GM12878 (cell line): Measurements from ENCODE around the gene PLEKHG4B. TPM values are rescaled to one million over a fixed set of nuclear protein-coding genes. Genes with fewer than 3 reads are reported as not detected.

ENCODE experiments used
- CBFB ChIP-seq: IDR thresholded peaks from 2 replicates; pipeline ENCODE4 v1.6.1; 2016; ENCODE audit warnings: antibody characterized with exemption, low read depth
- CBX5 ChIP-seq: sonication (generic); IDR thresholded peaks from 2 replicates; pipeline ENCODE4 v1.6.1; 2016; ENCODE audit warnings: low read depth, moderate library complexity, mild to moderate bottlenecking, inconsistent platforms
- FOXM1 ChIP-seq: IDR thresholded peaks from 2 replicates; pipeline ENCODE4 v1.6.1; 2012; ENCODE audit warnings: low read depth, mild to moderate bottlenecking, inconsistent platforms, low read length, moderate library complexity
- HDGF ChIP-seq: fragments of 450-650 bp; IDR thresholded peaks from 2 replicates; pipeline ENCODE4 v1.6.1; 2016; ENCODE audit warnings: antibody characterized with exemption
- JUND ChIP-seq: IDR thresholded peaks from 2 replicates; pipeline ENCODE4 v1.6.1; 2012; ENCODE audit warnings: low read depth, mild to moderate bottlenecking, low read length, improper control_type of control experiment, moderate library complexity
- MEF2A ChIP-seq: IDR thresholded peaks from 2 replicates; pipeline ENCODE4 v1.6.1; 2011; ENCODE audit warnings: low read depth, mild to moderate bottlenecking, low read length, moderate library complexity; ENCODE audit not compliant: insufficient read depth
- MEF2B ChIP-seq: fragments of 450-650 bp; IDR thresholded peaks from 2 replicates; pipeline ENCODE4 v1.6.1; 2018; ENCODE audit warnings: mild to moderate bottlenecking, moderate library complexity; ENCODE audit not compliant: partially characterized antibody, poor library complexity, severe bottlenecking
- NRF1 ChIP-seq: conservative IDR thresholded peaks from 2 replicates; pipeline ENCODE4 v1.6.1; 2011; ENCODE audit warnings: mild to moderate bottlenecking, low read depth, low read length, improper control_type of control experiment
- POLR2AphosphoS5 ChIP-seq: IDR thresholded peaks from 2 replicates; pipeline ENCODE4 v1.6.1; 2011; ENCODE audit warnings: mild to moderate bottlenecking, low read length, inconsistent platforms
- RAD21 ChIP-seq: IDR thresholded peaks from 2 replicates; pipeline ENCODE4 v1.6.1; 2011; ENCODE audit warnings: mild to moderate bottlenecking, low read depth, low read length, moderate library complexity; ENCODE audit not compliant: insufficient read depth
- RBBP5 ChIP-seq: fragments of 200-600 bp; sonication (generic); conservative IDR thresholded peaks from 2 replicates; pipeline ENCODE4 v1.6.1; 2016
- RCOR1 ChIP-seq: conservative IDR thresholded peaks from 2 replicates; pipeline ENCODE4 v1.6.1; 2012; ENCODE audit warnings: low read depth, low read length, improper control_type of control experiment
- SRF ChIP-seq, 2 experiments: IDR thresholded peaks; 2 replicates each; pipeline ENCODE4 v1.6.1; 2011; ENCODE audit warnings: low read depth in 2 of 2, low read length in 2 of 2, mild to moderate bottlenecking in 1 of 2, moderate library complexity in 1 of 2
- SUZ12 ChIP-seq: fragments of 200-600 bp; sonication (generic); IDR thresholded peaks from one replicate; pipeline ENCODE4 v1.6.1; 2018; ENCODE audit warnings: antibody characterized with exemption, mild to moderate bottlenecking; ENCODE audit not compliant: unreplicated experiment
- TCF12 ChIP-seq: IDR thresholded peaks from 2 replicates; pipeline ENCODE4 v1.6.1; 2011; ENCODE audit warnings: low read depth, mild to moderate bottlenecking, low read length
- ZBED1 ChIP-seq: IDR thresholded peaks from 2 replicates; pipeline ENCODE4 v1.6.1; 2016; ENCODE audit warnings: borderline replicate concordance
- ZNF207 ChIP-seq: fragments of 450-650 bp; IDR thresholded peaks from 2 replicates; pipeline ENCODE4 v1.6.1; 2014; ENCODE audit warnings: antibody characterized with exemption, mild to moderate bottlenecking, borderline replicate concordance
- polyA plus RNA-seq, 11 experiments: library from polyadenylated mRNA; depleted of rRNA in 4 of 11; unstranded in 6 of 11; stranded (reverse) in 5 of 11; fragments of >200 nt; fragmentation: Nextera tagmentation in 4 of 11; fragmentation: Illumina TruSeq in 1 of 11; extraction: Ambion mirVana in 4 of 11; extraction: Trizol in 1 of 11; gene quantifications; 1 replicate in 1 of 11; 2 replicates in 10 of 11; pipeline versions ENCODE4 v1.2.1 to v1.2.3, GENCODE V29; 2011 to 2016; ENCODE audit warnings: inconsistent platforms in 2 of 11, missing spikeins in 2 of 11, low read depth in 1 of 11
- total RNA-seq, 4 experiments: library from RNA; depleted of rRNA in 3 of 4; stranded (reverse); fragments of >200 nt in 3 of 4; fragmentation: Illumina TruSeq in 1 of 4; extraction: Trizol in 1 of 4; gene quantifications; 2 replicates each; pipeline versions ENCODE4 v1.2.1 to v1.2.3, GENCODE V29; 2013 to 2021
- TF ChIP-seq, protein P1 (sequence below): fragments of 450-650 bp; conservative IDR thresholded peaks from 2 replicates; pipeline ENCODE4 v1.6.1; 2017; ENCODE audit warnings: mild to moderate bottlenecking, moderate library complexity
- TF ChIP-seq, protein P2 (sequence below): fragments of 450-650 bp; IDR thresholded peaks from 2 replicates; pipeline ENCODE4 v1.6.1; 2016; ENCODE audit warnings: mild to moderate bottlenecking
- TF ChIP-seq, protein P3 (sequence below): IDR thresholded peaks from 2 replicates; pipeline ENCODE4 v1.6.1; 2011; ENCODE audit warnings: mild to moderate bottlenecking, low read depth, low read length, moderate library complexity; ENCODE audit not compliant: insufficient replicate concordance
- TF ChIP-seq, protein P4 (sequence below): IDR thresholded peaks from 2 replicates; pipeline ENCODE4 v1.6.1; 2012; ENCODE audit warnings: low read depth, low read length, improper control_type of control experiment
- TF ChIP-seq, protein P5 (sequence below): fragments of 150-350 bp; IDR thresholded peaks from 2 replicates; pipeline ENCODE4 v1.6.1; 2016; ENCODE audit warnings: low read depth, low read length

Gene PLEKHG4B
- total and polyA plus RNA-seq, 10 of the 15 experiments (the other 5 are each of a cell fraction or from before 2014, with no cell fraction given) = under 0.01 to 0.05 (median 0.01) TPM; not detected in 6

DNA sequence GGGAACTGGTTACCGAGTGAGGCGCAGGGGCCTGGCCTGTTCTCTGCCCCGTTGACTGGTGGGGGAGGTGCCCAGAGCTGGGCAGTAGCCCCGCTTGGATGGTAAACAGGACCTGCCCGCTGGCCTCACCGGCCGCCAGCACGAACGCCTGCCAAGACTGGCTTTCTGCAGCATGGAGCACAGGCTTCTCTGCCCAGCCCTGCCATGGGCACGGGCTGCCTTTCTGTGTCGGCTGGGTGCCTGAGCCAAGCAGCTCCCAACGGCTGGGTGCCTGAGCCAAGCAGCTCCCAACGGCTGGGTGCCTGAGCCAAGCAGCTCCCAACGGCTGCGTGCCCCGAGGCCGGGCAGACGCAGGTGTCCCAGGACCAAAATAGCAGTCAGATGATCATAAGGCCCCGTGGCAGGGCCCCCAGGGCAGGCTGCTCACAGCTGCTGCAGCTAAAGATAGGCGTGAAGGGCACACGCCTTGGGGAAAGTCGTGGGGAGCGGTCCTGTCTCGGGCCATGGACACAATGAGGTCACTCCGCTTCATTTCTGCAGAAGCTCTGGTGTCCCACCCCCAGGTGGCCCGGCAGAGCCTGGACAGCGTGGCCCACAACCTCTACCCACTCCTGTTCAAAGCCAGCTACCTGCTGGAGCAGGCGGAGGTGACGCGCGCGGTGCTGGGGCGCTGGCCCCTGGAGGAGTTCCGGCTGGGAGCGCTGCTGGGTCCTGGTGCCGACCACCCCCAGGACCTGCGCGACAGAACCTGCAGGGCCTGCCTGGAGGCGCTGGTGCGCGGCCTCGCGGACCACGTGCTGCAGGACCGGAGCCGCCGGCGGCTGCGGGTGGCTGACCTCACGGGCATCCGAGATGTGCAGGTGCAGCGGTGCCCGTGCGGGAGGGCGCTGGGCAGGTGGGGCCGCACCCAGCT, 99.3 kb downstream of the PLEKHG4B start, which contains the start of gene LRRC14B (continued):
- TF ChIP-seq NRF1 (no peak), MEF2B (peak; percentile 15), MEF2A (peak; percentile 58; the same call in 1 of the 2 replicates), ZBED1 (no peak), ZNF207 (no peak), TCF12 (peak; percentile 91), RAD21 (no peak), RBBP5 (no peak), POLR2AphosphoS5 (no peak), SUZ12 (no peak), HDGF (no peak), JUND (no peak), RCOR1 (no peak), FOXM1 (no peak), CBFB (no peak), SRF (IDR thresholded peaks at IDR 0.05; ENCODE audit: low read depth in 2 of 2, low read length in 2 of 2) (no peak), CBX5 (no peak)
- TF ChIP-seq, protein P1, sequence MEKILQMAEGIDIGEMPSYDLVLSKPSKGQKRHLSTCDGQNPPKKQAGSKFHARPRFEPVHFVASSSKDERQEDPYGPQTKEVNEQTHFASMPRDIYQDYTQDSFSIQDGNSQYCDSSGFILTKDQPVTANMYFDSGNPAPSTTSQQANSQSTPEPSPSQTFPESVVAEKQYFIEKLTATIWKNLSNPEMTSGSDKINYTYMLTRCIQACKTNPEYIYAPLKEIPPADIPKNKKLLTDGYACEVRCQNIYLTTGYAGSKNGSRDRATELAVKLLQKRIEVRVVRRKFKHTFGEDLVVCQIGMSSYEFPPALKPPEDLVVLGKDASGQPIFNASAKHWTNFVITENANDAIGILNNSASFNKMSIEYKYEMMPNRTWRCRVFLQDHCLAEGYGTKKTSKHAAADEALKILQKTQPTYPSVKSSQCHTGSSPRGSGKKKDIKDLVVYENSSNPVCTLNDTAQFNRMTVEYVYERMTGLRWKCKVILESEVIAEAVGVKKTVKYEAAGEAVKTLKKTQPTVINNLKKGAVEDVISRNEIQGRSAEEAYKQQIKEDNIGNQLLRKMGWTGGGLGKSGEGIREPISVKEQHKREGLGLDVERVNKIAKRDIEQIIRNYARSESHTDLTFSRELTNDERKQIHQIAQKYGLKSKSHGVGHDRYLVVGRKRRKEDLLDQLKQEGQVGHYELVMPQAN = no peak
- TF ChIP-seq, protein P2, sequence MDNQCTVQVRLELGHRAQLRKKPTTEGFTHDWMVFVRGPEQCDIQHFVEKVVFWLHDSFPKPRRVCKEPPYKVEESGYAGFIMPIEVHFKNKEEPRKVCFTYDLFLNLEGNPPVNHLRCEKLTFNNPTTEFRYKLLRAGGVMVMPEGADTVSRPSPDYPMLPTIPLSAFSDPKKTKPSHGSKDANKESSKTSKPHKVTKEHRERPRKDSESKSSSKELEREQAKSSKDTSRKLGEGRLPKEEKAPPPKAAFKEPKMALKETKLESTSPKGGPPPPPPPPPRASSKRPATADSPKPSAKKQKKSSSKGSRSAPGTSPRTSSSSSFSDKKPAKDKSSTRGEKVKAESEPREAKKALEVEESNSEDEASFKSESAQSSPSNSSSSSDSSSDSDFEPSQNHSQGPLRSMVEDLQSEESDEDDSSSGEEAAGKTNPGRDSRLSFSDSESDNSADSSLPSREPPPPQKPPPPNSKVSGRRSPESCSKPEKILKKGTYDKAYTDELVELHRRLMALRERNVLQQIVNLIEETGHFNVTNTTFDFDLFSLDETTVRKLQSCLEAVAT = no peak
- TF ChIP-seq, protein P3, sequence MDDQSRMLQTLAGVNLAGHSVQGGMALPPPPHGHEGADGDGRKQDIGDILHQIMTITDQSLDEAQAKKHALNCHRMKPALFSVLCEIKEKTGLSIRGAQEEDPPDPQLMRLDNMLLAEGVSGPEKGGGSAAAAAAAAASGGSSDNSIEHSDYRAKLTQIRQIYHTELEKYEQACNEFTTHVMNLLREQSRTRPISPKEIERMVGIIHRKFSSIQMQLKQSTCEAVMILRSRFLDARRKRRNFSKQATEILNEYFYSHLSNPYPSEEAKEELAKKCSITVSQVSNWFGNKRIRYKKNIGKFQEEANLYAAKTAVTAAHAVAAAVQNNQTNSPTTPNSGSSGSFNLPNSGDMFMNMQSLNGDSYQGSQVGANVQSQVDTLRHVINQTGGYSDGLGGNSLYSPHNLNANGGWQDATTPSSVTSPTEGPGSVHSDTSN = no peak
- TF ChIP-seq, protein P4, sequence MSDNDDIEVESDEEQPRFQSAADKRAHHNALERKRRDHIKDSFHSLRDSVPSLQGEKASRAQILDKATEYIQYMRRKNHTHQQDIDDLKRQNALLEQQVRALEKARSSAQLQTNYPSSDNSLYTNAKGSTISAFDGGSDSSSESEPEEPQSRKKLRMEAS = peak; percentile 61; the same call in 1 of the 2 replicates
- TF ChIP-seq, protein P5, sequence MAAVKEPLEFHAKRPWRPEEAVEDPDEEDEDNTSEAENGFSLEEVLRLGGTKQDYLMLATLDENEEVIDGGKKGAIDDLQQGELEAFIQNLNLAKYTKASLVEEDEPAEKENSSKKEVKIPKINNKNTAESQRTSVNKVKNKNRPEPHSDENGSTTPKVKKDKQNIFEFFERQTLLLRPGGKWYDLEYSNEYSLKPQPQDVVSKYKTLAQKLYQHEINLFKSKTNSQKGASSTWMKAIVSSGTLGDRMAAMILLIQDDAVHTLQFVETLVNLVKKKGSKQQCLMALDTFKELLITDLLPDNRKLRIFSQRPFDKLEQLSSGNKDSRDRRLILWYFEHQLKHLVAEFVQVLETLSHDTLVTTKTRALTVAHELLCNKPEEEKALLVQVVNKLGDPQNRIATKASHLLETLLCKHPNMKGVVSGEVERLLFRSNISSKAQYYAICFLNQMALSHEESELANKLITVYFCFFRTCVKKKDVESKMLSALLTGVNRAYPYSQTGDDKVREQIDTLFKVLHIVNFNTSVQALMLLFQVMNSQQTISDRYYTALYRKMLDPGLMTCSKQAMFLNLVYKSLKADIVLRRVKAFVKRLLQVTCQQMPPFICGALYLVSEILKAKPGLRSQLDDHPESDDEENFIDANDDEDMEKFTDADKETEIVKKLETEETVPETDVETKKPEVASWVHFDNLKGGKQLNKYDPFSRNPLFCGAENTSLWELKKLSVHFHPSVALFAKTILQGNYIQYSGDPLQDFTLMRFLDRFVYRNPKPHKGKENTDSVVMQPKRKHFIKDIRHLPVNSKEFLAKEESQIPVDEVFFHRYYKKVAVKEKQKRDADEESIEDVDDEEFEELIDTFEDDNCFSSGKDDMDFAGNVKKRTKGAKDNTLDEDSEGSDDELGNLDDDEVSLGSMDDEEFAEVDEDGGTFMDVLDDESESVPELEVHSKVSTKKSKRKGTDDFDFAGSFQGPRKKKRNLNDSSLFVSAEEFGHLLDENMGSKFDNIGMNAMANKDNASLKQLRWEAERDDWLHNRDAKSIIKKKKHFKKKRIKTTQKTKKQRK = no peak
